ENCODE results near the gene HAGH.

Gene HAGH

GRCh38 chr16:1817276-1817589 lies 9.4 kb downstream of the HAGH start:
- Histone ChIP-seq H3K4me3 (ENCODE audit: low read depth, low read length) (no peak overlapping the region), H3K36me3 (ENCODE audit: control insufficient read depth in 2 of 2, insufficient read depth in 1 of 2, low read length in 2 of 2) (peaks cover 0 to 69% of the 10 kb centered on the region in 2 experiments; a peak in 2 of 3 replicates), H3K9me3 (ENCODE audit: control insufficient read depth, insufficient read depth, low read depth, low read length) (no peaks in the 10 kb centered on the region), H3K4me1 (ENCODE audit: control insufficient read depth, insufficient read depth, low read length) (no peaks in the 10 kb centered on the region), H3K27ac (ENCODE audit: extremely low read depth, low read depth, low read length) (no peak overlapping the region)
- ChIA-PET POLR2A (interaction anchor here (0.7 to 0.8 kb wide), 2 partner anchors 35 to 1175 kb away, joined by 3 read pairs; partner anchors contain the start of genes NUBP2 and SPSB3), CTCF (no interaction called here)
- no peak for TF ChIP-seq SCRT2 (tag by site-specific recombination; IDR thresholded peaks at IDR 0.05)
- TF ChIP-seq KLF17 (tag by site-specific recombination; IDR thresholded peaks at IDR 0.05) = no peak
- TF ChIP-seq, protein P1, sequence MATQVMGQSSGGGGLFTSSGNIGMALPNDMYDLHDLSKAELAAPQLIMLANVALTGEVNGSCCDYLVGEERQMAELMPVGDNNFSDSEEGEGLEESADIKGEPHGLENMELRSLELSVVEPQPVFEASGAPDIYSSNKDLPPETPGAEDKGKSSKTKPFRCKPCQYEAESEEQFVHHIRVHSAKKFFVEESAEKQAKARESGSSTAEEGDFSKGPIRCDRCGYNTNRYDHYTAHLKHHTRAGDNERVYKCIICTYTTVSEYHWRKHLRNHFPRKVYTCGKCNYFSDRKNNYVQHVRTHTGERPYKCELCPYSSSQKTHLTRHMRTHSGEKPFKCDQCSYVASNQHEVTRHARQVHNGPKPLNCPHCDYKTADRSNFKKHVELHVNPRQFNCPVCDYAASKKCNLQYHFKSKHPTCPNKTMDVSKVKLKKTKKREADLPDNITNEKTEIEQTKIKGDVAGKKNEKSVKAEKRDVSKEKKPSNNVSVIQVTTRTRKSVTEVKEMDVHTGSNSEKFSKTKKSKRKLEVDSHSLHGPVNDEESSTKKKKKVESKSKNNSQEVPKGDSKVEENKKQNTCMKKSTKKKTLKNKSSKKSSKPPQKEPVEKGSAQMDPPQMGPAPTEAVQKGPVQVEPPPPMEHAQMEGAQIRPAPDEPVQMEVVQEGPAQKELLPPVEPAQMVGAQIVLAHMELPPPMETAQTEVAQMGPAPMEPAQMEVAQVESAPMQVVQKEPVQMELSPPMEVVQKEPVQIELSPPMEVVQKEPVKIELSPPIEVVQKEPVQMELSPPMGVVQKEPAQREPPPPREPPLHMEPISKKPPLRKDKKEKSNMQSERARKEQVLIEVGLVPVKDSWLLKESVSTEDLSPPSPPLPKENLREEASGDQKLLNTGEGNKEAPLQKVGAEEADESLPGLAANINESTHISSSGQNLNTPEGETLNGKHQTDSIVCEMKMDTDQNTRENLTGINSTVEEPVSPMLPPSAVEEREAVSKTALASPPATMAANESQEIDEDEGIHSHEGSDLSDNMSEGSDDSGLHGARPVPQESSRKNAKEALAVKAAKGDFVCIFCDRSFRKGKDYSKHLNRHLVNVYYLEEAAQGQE (tag by site-specific recombination; IDR thresholded peaks at IDR 0.05) = no peak
- TF ChIP-seq ZNF114 (tag by site-specific recombination; IDR thresholded peaks at IDR 0.05) = no peak
- no peak for TF ChIP-seq KLF1 (tag by site-specific recombination; IDR thresholded peaks at IDR 0.05)
- TF ChIP-seq ZNF10 (tag by site-specific recombination; IDR thresholded peaks at IDR 0.05) = no peak
- TF ChIP-seq ZNF184 (tag by site-specific recombination; IDR thresholded peaks at IDR 0.05) = no peak
- no peak for TF ChIP-seq ATF2 (tag by site-specific recombination; IDR thresholded peaks at IDR 0.05; ENCODE audit: low read depth)
- TF ChIP-seq ZNF518A (tag by site-specific recombination; conservative IDR thresholded peaks at IDR 0.05; ENCODE audit: low read depth) = no peak
- no peak for TF ChIP-seq ZNF768 (tag by site-specific recombination; IDR thresholded peaks at IDR 0.05)
- TF ChIP-seq ZNF140 (tag by site-specific recombination; IDR thresholded peaks at IDR 0.05) = no peak
- TF ChIP-seq GLIS1 (tag by site-specific recombination; IDR thresholded peaks at IDR 0.05) = no peak
- no peak for TF ChIP-seq ZBTB21 (tag by site-specific recombination; IDR thresholded peaks at IDR 0.05)
- no peak for TF ChIP-seq ZNF341 (tag by site-specific recombination; IDR thresholded peaks at IDR 0.05; ENCODE audit: low read depth)
- TF ChIP-seq, protein P2, sequence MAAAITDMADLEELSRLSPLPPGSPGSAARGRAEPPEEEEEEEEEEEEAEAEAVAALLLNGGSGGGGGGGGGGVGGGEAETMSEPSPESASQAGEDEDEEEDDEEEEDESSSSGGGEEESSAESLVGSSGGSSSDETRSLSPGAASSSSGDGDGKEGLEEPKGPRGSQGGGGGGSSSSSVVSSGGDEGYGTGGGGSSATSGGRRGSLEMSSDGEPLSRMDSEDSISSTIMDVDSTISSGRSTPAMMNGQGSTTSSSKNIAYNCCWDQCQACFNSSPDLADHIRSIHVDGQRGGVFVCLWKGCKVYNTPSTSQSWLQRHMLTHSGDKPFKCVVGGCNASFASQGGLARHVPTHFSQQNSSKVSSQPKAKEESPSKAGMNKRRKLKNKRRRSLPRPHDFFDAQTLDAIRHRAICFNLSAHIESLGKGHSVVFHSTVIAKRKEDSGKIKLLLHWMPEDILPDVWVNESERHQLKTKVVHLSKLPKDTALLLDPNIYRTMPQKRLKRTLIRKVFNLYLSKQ (tag by site-specific recombination; IDR thresholded peaks at IDR 0.05; ENCODE audit: borderline replicate concordance) = no peak
- no peak for TF ChIP-seq SALL2 (tag by site-specific recombination; IDR thresholded peaks at IDR 0.05; ENCODE audit: borderline replicate concordance)
- no peak for TF ChIP-seq TRIM28 (IDR thresholded peaks at IDR 0.05; ENCODE audit: borderline replicate concordance, low read length)
- no peak for TF ChIP-seq ZNF157 (tag by site-specific recombination; IDR thresholded peaks at IDR 0.05)

Data from HEK293 (cell line).